ENCODE results near the gene PCDHA9. TPM values are rescaled to one million over a fixed set of nuclear protein-coding genes. Genes with fewer than 3 reads are reported as not detected.
"Not testable (repeated sequence)": the region's sequence is repeated elsewhere in the genome, so short reads cannot be mapped to it uniquely, and the experiment has no call there.

PCDHA9 gene
- total RNA-seq, result under 1 TPM in 3 of 4 donors, not detected in 1; 0.44 to 0.79 (median 0.56) TPM

GRCh38 chr5:140848139-140849102 lies at the start of gene PCDHA9:
Gene PCDHA9 (plus strand): TSS chr5:140848382. CDS start chr5:140848496, 114 bp downstream.
- ATAC-seq (ENCODE audit: low FRiP score); DNase-seq (ENCODE audit: low spot score): not testable (repeated sequence)

- TF ChIP-seq CTCF (IDR thresholded peaks at IDR 0.05), result no peak
- DNase-seq (ENCODE audit: low spot score) (no peak), ATAC-seq (ENCODE audit: low FRiP score) (no peak)
Measured at GRCh38 chr5:140800816-140801493, 47.2 kb upstream of the PCDHA9 start, which contains the start of gene PCDHA3. Gene PCDHA3 (plus strand): TSS chr5:140801057.

- ATAC-seq (ENCODE audit: low FRiP score) (no peak), DNase-seq (ENCODE audit: low spot score) (no peak)
- TF ChIP-seq CTCF (IDR thresholded peaks at IDR 0.05), result no peak
Measured at GRCh38 chr5:140801494-140801841, 46.7 kb upstream of the PCDHA9 start.

GRCh38 chr5:140802381-140802780 lies 45.8 kb upstream of the PCDHA9 start:
- DNase-seq (ENCODE audit: low spot score); ATAC-seq (ENCODE audit: low FRiP score): not testable (repeated sequence)

- no peak for TF ChIP-seq CTCF (IDR thresholded peaks at IDR 0.05)
- no peak for ATAC-seq (ENCODE audit: low FRiP score)
- DNase-seq (ENCODE audit: low spot score), result no peak
Measured at GRCh38 chr5:140802781-140803271, 45.4 kb upstream of the PCDHA9 start.

GRCh38 chr5:140806834-140807775 lies 41.1 kb upstream of the PCDHA9 start, which contains the start of gene PCDHA4:
Gene PCDHA4 (plus strand): TSS chr5:140807068.
- peak; percentile 78 for ATAC-seq (ENCODE audit: low FRiP score)
- TF ChIP-seq CTCF (IDR thresholded peaks at IDR 0.05), result no peak
- DNase-seq (ENCODE audit: low spot score), result no peak

- not testable (repeated sequence) for ATAC-seq (ENCODE audit: low FRiP score); DNase-seq (ENCODE audit: low spot score)
Measured at GRCh38 chr5:140808241-140808888, 39.8 kb upstream of the PCDHA9 start.

Measured in omental fat pad (tissue), 4 donors.